Psoas muscle (tissue), 8 donors: ENCODE data around the gene SEMA3D. TPM values are rescaled to one million over a fixed set of nuclear protein-coding genes. Genes with fewer than 3 reads are reported as not detected.

Source experiments
- ATAC-seq, 4 donors: fragments of 200-7000 bp; cut with Tn5 transposase; one replicate each; pipeline ENCODE4 v1.9.1; 2020; ENCODE audit warnings: moderate library complexity in 3 of 4, mild to moderate bottlenecking in 2 of 4
- DNase-seq, 2 donors: peaks; one replicate each; pipeline ENCODE4 v3.0.0-alpha.2; 2020
- H3K27ac ChIP-seq: fragments of 200-600 bp; one replicate; pipeline ENCODE4 v1.8.0; 2022
- H3K27me3 ChIP-seq, 3 donors: fragments of 200-600 bp in 1 of 3; one replicate each; pipeline versions ENCODE4 v1.6.1 to v1.8.0; 2013 to 2022; ENCODE audit warnings: low read length in 2 of 3, mild to moderate bottlenecking in 2 of 3, moderate library complexity in 1 of 3; ENCODE audit not compliant: insufficient read depth in 3 of 3
- H3K36me3 ChIP-seq, 2 donors: fragments of 200-600 bp in 1 of 2; one replicate each; pipeline versions ENCODE4 v1.6.1 to v1.8.0; 2013 to 2022; ENCODE audit warnings: low read depth in 1 of 2, mild to moderate bottlenecking in 1 of 2, moderate library complexity in 1 of 2; ENCODE audit not compliant: insufficient read depth in 1 of 2
- H3K4me1 ChIP-seq: fragments of 200-600 bp; one replicate; pipeline ENCODE4 v1.8.0; 2022
- H3K4me3 ChIP-seq: fragments of 200-600 bp; one replicate; pipeline ENCODE4 v1.8.0; 2022; ENCODE audit warnings: mild to moderate bottlenecking
- H3K9me3 ChIP-seq: fragments of 200-600 bp; one replicate; pipeline ENCODE4 v1.8.0; 2022
- CTCF ChIP-seq: fragments of 200-600 bp; IDR thresholded peaks from one replicate; pipeline ENCODE4 v1.8.0; 2022; ENCODE audit warnings: antibody characterized with exemption
- WGBS, 3 donors: extraction: QIAGEN DNeasy Blood & Tissue Kit; methylation state at CpG; one replicate each; pipeline versions ENCODE4 v1.1.6 to v1.1.7; 2013; 5-methylcytosine and 5-hydroxymethylcytosine counted together
- intact Hi-C, 2 donors: fragments of 100-400 bp; cut with DNase I; formaldehyde crosslinking; loops; one replicate each; pipeline versions ENCODE4 v1.11.0 to v1.14.2; 2022
- polyA plus RNA-seq, 3 donors: library from polyadenylated mRNA; stranded (reverse); fragments of 200-250 nt; gene quantifications; one replicate each; pipeline ENCODE4 v1.2.3, GENCODE V29; 2013
- total RNA-seq, 4 donors: library from RNA; stranded (reverse); fragmentation: NEBNext Ultra II Directional in 2 of 4; extraction: Animal tissue kit (Norgen Biotek cat#: 25700) in 2 of 4; gene quantifications; one replicate each; pipeline versions ENCODE4 v1.2.1 to v1.2.4, GENCODE V29; 2021 to 2023
- donor health status: healthy with polysubstance abuse.
- donor health status: DM: no; HTN: no; CAD: no; lungs with moderate emphysema.
- donor health status: Bipolar disorder and iron deficiency.
- donor health status: healthy.
- donor health status: DM: yes; HTN: yes; CAD: no.
- donor health status: DM: no; HTN: no; CAD: no.
- donor health status: DM: no; HTN: no; CAD: no.
- donor health status: DM: yes; HTN: yes; CAD: no.

SEMA3D gene
- total and polyA plus RNA-seq, 7 donors = 0.01 to 0.28 (median 0.06) TPM; not detected in 1

DNA sequence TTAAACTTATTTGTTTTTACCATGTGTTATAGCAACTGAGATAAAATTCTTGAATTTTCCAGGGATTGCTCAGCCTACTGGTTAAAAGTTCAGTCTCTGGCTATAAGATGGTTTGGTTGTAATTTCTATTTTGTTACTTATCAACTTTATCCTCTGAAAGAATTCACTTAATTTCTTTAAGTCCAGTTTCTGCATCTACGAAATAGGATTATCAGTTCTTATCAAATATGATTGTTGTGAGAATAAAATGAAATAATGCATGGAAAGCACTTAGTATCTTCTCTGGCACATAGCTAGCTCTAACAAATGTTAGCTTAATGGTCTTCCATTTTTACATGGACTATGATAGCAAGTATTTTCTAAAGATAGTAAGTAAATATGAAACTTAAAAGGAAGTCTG, 53.3 kb downstream of the SEMA3D start:
- no peak overlapping the region for H3K4me3 ChIP-seq
- intact Hi-C loops = no loop called here
- WGBS, 3 donors = 81 to 88% (median 84%) methylated on average over 1 of the region's 1 CpG
- no peaks in the 10 kb centered on the region for H3K9me3 ChIP-seq
- no peaks in the 10 kb centered on the region for H3K27me3 ChIP-seq
- no peak overlapping the region for H3K27ac ChIP-seq
- H3K4me1 ChIP-seq = no peaks in the 10 kb centered on the region
- ATAC-seq = no peak
- DNase-seq = no peak
- no peaks in the 10 kb centered on the region for H3K36me3 ChIP-seq
- no peak for TF ChIP-seq CTCF

DNA sequence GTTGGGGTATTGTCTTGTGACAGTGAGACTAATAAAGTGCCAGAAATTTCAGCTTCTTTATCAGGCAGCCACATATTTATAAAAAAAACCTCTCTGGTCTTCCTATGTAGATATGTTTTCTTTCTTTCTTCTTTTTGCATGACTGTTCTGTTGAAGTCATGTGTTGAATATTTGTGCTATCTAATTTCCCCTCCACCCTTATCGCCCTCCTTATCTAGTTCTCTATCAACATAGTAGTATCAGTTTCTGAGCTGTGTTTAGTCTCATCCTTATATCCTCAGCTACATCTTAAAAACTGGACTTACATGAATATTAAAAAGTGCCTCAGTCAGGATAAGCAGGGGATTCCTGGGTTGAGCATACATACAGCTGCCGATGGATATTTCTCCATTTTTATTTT, 53.9 kb downstream of the SEMA3D start:
- Histone ChIP-seq H3K27me3 (no peaks in the 10 kb centered on the region), H3K27ac (no peak overlapping the region), H3K4me3 (no peak overlapping the region), H3K4me1 (no peaks in the 10 kb centered on the region), H3K36me3 (no peaks in the 10 kb centered on the region), H3K9me3 (no peaks in the 10 kb centered on the region)
- intact Hi-C loops = no loop called here
- no peak for ATAC-seq
- 92 to 97% (median 94%) methylated on average over 2 of the region's 2 CpGs for WGBS, 3 donors
- no peak for DNase-seq
- no peak for TF ChIP-seq CTCF

DNA sequence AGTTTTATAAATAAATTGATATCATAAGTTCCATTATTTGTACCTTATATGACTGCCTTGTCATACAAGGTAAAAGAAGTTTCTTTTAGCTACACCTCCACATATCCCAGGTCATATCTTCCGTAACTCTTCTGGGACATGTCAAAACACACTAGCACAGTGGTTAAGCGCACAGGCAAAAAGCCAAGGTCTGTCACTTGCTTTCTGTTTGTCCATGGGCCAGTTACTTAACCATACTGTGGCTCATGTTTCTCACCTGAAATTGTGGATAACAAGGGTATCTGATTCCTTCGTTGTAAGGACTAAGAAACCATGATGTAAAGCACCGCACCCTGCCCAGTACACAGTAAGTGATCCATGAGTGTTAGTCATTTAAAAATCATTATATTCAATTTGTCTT, 56.2 kb downstream of the SEMA3D start:
- Histone ChIP-seq H3K4me3 (no peak overlapping the region), H3K27ac (no peak overlapping the region), H3K27me3 (no peaks in the 10 kb centered on the region), H3K4me1 (no peaks in the 10 kb centered on the region), H3K9me3 (no peaks in the 10 kb centered on the region), H3K36me3 (no peaks in the 10 kb centered on the region)
- no peak for TF ChIP-seq CTCF
- no peak for DNase-seq
- no peak for ATAC-seq
- 87 to 91% (median 89%) methylated on average over 4 of the region's 4 CpGs for WGBS, 3 donors
- intact Hi-C loops = no loop called here

DNA sequence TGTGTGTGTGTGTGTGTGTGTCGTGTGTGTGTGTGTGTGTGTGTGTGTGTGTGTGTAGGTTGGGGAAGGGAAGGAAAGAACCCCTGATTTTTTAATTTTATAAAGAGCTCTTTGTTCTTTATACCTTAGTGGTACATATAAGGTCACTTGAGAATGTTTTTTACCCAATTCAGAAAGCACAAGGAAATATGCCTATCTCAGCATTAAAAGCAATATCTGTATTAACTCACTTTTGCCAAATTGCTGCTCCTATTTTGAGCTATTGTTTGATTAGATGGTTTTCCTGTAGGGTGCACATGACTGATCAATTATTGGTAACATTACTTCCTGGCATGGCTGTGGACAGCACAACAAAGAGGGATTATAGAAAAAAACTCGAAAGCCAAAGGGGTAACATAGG, 60.5 kb downstream of the SEMA3D start:
- WGBS, 3 donors = 75 to 94% (median 79%) methylated on average over 2 of the region's 2 CpGs
- Histone ChIP-seq H3K4me3 (no peak overlapping the region), H3K4me1 (no peaks in the 10 kb centered on the region), H3K36me3 (no peaks in the 10 kb centered on the region), H3K27me3 (no peaks in the 10 kb centered on the region), H3K27ac (no peak overlapping the region), H3K9me3 (no peaks in the 10 kb centered on the region)
- no peak for TF ChIP-seq CTCF
- DNase-seq (no peak), ATAC-seq (no peak)
- intact Hi-C loops = no loop called here

DNA sequence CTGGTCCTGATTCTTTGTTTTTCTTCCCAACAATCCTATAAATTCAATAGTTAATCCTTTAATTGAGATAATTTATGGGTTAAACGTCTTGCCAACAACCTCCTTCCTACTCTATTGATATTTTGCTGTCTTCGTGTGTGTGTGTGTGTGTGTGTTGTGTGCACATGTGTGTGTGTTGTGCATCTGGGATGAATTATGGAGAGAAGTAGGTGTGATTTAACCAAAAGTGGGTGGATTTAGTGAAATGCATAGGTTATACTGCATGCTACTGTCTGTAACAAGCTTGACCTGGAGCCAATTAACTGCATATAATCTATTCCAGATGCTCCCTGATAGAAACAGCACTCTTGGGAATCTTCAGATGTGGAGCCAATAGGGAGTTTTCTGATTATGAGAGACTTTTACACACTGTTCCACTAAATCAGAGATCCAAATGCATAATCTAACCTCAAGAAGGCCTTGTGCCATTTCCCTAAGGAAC, 61.2 kb downstream of the SEMA3D start:
- no peak overlapping the region for H3K4me3 ChIP-seq
- no peak for DNase-seq
- no peaks in the 10 kb centered on the region for H3K36me3 ChIP-seq
- H3K27me3 ChIP-seq = no peaks in the 10 kb centered on the region
- whole genome bisulfite sequencing, 3 donors = 26 to 31% (median 30%) methylated on average over 2 of the region's 2 CpGs
- TF ChIP-seq CTCF = no peak
- no peaks in the 10 kb centered on the region for H3K9me3 ChIP-seq
- no peak for ATAC-seq
- no peaks in the 10 kb centered on the region for H3K4me1 ChIP-seq
- intact Hi-C loops = no loop called here
- H3K27ac ChIP-seq = no peak overlapping the region
